GM21381 (cell line): ENCODE results near the gene ALX4.

ENCODE experiments used
- ATAC-seq: cut with Tn5 transposase; IDR thresholded peaks from one replicate; pipeline ENCODE4 v1.9.1; 2021; ENCODE audit warnings: mild to moderate bottlenecking, moderate library complexity; ENCODE audit not compliant: unreplicated experiment

ALX4 gene

DNA sequence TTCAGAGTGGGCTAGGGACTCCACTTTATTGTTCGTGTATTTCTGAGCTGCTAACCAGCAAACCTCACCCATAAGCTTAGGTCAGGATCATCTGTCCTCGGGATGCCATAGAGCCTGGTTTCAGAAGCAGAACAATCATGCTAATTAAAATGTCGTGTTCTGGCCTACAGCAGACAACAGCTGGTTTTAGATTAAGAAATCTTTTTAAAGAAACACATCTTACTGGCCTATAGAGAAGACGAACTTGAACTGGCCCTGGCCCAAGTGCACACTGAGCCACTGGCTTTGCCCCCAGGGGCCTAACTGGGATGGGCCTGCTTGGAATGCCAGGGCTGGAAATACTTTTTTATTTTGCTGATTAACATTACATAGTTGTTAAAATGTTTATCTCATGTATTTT lies 63.2 kb downstream of the ALX4 start:
- no peak for ATAC-seq

DNA sequence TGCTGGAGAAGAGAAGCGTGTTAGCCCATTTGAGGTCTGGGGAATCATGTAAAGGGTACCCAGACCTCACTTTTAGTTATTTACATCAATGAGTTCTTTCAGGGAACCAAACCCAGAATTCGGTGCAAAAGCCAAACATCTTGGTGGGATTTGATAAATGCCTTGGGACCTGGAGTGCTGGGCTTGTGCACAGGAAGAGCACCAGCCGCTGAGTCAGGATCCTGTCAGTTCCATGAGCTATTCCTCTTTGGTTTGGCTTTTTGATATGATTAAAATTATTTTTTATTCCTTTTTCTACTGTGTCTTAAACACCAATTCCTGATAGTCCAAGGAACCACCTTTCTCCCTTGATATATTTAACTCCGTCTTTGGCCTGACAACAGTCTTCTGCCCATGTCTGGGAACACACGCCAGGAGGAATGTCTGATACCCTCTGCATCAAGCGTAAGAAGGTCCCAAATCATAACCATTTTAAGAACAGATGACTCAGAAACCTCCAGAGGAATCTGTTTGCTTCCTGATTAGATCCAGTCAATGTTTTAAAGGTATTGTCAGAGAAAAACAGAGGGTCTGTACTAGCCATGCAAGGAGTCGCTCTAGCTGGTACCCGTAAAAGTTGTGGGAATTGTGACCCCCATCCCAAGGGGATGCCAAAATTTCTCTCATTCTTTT lies 65.2 kb downstream of the ALX4 start:
- ATAC-seq: no peak

DNA sequence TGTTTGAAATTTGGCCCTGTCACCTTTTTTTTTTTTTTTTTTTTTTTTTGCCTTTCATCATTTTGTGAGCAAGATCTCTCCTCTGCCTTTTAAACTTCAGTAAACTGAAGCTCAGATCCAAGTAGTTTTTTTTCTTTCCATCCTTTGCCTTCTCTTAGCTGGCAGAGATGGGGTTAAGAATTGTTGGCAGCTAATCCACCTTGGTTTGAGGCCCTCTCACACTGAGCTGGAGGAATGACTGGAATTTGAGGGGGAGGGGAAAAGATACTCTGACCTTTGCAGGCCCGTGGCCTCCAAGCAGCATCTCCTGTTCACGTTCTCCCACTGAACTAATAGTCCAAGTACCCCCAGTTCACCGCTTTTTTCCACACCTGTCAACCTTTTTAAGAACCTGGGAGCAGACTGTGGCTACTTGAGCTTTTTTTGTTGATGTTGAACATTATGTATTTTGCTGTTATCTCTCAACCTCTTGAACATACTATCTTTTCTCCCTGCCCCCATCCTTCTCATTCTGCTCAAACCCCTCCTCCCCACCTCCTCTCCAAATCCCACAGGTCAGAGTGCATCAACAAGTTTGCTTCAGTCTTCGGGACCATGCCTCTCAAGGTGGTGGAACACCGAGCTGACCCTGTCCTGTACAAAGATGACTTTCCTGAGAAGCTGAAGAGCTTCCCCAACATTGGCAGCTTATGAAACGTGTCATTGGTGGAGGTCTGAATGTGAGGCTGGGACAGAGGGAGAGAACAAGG lies 66.2 kb downstream of the ALX4 start:
- ATAC-seq: no peak

DNA sequence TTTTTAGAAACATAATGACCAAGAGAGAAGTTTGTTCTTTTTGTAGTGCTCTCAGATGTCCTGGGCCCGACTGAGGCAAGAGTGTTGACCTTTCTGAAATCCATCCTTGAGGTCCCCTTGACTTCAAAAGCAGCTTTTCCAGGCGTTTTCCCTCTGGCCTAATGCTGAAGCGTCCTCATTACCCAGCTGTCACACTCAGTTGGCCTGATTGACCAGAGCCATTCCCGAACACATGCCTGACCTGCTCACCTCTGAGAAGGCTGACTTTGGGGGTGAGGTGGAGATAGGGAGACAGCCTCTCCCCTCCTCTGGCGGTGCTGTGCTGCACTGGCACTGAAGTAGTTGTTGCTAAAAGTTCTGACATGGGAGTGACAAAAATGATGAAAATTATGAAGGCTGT lies 66.9 kb downstream of the ALX4 start:
- ATAC-seq: no peak

DNA sequence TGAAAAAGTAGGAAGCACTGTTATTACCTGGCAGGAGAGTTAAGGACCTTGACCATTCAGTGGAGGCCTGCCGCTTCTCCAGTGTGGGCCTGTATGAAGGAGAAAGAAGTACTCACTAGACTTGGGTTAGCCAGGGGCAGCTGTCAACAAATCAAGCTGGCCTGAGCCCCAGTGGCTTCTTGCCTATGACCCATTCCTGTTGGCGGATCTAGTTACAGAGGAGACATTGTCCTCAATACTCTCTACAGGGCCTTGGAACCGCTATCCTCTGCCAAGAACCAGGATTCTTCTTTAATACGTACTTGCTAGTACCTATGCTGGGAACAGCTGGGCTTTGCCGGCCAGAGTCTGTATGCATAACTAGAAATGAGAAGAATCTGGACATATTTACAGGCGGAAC lies 68.1 kb downstream of the ALX4 start:
- no peak for ATAC-seq

DNA sequence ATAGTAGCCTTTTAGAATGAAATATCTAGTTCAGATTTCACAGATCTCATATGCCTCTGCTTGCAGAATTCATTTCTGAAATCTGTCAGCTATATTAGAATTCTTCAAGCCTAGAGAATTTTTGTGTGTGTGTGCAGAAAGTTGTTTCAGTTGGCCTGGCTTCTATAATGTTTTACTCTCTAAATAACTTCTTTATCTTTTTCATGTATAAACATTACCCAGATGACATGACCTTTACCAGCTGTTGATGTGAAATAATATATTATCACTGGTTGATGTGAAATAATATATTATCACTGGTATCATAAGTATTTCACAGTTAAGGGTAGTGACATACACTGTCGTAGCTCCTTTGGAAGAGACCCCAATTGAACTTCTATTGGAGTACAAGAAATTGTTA lies 72.8 kb downstream of the ALX4 start:
- ATAC-seq: no peak

DNA sequence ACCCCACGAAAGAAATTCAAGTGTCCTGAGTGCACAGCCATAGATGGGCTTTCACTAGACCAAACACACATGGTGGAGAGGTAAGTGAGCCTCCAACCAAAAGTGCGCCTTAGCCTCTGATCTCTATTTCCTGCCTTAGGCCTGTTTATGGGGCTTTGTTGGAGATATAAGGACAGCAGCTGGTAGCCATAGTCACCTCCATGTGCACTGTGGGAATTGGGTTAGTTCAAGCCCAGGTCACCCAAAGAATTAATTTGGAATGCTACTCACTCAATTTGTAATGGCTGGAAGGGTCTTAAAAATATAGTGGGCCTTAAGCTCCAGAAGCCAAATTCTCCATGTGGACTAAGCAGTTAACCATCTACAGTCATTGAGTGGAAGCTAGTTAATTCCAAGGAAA lies 73.6 kb downstream of the ALX4 start:
- no peak for ATAC-seq

DNA sequence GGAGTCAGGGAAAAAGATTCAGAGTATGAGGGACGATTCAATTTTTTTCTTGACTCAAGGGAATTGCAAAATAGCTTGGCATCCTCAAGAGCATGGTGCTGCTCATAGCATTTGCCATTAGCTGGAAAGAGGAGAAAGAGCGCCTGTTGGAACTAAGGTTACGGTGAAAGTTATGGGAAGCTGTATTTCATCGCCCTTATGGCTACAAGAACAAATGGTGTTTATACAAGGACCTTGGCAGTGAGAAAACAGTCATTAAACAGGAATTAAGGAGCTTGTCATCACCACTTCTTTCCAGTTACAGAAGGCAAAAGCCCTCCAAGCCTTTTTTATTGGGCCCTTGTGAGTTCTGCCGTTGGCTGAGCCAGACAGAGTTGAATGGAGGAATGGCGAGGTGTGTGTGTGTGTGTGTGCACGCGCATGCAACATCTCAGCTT lies 74.2 kb downstream of the ALX4 start:
- no peak for ATAC-seq

DNA sequence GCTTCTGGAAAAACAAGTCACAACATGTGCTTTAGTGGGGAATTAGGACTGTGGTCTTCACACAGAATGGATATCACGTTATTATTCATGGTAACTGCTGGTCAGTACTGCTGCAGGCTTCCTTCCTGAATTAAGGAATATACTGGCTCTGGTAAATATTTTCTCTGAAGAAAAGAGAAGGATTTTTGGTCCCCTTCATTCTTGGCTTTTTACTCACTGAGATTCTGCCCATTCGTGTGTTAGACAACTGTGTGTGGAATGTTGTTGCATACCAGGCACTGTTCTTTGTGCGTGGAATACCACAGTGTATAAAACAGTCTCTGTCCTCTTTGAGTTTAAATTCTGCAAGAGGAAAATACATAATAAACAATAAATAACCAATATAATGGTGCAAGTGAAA lies 80.3 kb downstream of the ALX4 start:
- no peak for ATAC-seq

DNA sequence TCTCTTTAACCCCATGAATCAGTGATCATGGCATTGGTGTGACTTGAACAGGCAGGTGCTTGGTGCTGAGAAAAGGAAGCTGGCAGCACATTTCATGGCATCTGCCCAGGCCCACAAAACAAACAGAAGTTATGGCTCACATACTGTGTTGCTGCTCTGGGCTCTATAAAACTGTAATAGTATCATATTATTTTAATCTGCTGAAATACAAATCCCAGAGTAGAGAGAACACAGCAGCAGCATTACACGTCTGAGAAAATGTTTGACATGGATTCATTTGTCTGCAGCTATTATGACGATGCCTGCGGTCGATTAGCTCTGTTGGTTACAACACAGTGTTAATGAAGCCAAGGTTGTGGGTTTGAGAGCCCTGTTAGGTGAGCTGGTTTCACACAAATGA lies 80.8 kb downstream of the ALX4 start:
- no peak for ATAC-seq

DNA sequence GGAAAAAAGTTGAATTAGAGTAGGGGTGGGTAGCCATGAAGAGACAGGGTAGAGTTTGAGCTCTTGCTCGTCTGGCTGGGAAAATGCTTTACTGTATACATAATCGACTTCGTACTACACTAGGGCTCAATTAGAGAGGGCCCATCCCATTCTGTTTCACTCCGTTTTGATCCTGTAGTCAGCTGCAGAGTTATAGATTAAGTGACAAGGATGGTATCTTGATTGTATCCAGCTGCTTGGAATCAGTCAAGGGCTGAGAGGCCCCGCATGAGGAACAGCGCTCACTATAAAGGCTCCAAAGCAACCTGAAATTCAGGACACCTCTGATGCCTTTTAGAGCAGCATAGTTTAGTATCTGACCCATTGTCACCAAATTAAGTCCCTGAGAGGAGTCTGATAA lies 81.6 kb downstream of the ALX4 start:
- ATAC-seq: no peak

DNA sequence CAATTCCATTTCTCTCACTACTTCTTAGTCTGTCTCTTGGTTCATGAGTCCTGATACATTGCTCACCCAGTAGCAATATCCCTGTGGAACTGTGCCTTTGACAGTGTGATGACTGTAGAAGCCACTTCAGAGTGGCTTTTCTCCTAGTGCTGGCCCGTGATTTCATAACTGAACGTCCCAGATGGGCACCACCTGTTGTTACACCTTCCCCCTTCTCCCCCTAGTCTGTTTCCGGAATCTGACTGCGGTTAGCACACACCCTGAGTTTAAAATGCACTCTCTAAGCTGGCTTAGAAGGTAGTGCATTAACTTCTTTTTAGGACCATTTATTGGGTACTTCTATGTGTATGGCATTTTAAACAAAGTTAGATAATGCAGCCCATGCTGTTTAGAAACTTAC lies 83.0 kb downstream of the ALX4 start:
- no peak for ATAC-seq

DNA sequence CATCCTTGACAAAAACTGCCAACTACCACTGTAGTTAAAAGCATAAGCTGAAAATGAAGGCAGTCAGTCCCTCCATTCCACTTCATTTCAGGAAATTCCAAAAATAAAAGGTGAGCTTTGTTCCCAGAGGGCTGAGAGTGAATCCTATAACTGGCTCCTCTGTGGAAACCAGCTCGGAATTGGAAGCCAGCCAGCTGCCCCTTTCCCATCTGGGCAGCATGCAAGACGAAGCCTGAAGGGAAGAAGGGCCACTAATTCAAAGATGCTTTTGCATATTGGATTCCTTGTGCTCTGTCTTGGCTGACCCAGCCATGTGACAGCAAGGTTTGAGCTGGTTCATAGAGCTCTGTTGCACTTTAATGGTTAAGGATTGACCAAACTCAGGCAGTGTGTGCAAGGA lies 83.4 kb downstream of the ALX4 start:
- ATAC-seq: no peak

DNA sequence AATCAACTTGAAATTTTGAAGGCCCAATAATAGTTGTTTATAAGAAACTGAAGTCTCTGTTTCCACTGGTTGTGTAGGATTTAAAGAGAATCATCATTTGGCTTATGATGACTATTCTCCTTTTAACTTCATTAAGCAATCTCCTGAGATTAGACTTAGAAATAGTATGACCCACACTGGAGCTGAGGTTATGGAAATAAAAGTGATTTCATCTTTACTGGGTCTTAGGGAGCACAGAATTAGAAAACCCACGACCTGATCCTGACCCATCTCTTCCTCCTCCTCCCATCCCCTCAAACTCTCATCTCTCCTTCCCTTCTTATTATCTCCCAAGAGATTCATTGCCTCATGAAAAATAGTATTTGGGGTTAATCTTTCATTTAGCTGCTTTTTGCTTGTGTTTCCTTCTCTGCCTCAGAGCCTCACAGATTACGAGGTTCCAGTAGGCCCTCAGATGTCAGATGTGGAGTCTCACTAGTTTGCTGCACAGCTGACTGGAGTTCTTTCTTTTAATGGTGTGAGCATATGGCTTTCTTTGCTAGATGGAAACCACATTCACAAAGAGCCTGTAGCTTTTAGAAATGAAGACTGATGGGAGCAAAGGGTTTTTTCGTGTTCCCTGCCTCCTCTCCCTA lies 85.0 kb downstream of the ALX4 start:
- ATAC-seq: no peak

DNA sequence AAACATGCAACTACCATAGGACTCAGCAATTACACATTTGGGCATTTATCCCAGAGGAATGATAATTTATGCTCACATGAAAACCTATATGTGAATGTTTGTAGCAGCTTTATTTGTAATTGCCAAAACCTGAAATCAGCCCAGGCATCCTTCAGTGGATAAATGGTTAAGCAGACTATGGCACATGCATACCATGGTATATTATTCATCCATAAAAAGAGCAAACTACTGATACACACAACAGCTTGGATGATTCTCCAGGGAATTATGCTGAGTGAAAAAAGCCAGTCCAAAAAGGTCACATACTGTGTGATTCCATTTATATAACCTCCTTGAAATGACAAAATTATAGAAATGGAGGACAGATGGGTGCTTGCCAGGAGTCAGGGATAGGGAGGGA lies 86.7 kb downstream of the ALX4 start:
- ATAC-seq: no peak

DNA sequence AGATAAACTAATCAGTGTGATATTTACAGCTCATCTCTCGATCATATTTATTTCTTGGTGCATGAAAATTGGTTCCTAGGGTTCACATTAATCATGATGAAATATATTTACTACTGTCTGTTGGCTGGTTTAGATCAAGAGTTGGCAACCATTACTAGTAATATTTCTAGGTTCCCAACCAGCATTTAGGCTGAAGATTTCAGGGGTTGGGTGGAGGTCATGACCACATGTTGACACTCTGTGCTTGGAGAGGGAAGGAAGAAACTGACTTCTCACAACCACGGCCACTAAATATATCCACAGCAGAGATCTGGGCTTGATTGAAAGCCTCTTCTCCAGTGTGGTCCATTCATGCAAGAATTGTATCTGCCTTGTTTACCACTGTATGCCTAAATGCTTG lies 87.9 kb downstream of the ALX4 start:
- ATAC-seq: no peak

DNA sequence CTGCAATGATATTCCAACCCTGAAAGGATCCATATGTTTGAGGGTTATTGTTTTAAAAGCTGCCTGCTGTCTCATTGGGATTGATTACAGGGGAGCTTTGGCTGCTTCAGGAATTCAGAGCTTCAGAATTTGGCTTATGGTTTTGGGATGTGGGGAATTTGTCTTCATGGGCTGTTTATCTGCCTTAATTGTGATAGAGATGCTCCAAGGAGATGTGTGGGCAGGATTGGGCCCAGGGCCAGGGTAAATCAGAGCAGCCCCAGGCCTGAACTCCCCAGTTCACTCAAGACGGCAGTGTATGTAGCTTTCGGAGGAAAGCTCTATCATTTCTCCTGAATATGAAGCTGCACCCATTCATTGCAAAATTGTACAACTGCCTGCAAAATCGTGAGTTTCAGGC lies 88.5 kb downstream of the ALX4 start:
- ATAC-seq: no peak

DNA sequence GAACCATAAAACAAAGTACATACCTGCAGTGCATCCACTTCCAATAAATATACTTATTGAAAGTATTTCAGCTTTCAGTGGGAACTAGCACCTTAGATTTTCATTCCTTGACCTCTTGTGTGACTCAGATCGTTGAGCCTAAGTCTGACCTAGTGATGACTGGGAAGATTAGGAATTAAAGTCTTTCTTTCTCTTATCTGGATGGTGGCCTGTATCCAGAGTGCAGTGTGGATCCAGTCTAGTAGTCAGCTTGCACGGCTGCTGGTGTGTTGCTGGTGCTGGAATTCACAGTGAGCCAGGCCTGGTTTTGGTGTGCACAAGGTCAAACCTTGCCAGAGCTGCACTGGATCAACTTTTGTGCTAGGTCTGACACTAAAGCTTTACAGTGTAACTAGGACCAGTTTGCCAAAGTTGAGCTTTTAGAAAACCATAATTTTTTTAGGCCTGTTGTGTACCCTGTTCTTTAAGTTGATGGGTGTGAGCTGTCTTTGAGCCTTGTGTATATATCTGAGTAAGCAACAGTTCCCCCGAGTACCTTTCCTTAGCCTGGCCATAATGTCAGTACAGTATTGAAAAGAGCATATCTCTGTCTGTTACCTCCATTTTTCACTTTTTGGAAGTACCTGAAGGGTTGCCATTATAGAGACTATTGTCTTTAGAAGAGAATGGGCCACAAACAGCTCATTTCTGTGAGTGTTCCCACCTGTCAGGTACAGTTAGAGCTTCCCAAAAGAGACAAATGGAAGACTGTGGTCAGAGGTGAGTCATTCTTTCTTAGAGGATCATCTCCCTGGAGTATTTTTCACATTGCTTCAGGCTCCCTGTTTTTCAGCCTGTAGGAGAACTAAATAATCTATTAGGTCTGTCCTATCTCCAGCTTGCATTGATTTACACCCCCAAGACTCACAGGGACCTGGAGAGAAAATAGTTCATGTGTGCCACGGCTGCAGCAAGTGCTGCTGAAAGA lies 89.8 kb downstream of the ALX4 start:
- ATAC-seq: no peak

DNA sequence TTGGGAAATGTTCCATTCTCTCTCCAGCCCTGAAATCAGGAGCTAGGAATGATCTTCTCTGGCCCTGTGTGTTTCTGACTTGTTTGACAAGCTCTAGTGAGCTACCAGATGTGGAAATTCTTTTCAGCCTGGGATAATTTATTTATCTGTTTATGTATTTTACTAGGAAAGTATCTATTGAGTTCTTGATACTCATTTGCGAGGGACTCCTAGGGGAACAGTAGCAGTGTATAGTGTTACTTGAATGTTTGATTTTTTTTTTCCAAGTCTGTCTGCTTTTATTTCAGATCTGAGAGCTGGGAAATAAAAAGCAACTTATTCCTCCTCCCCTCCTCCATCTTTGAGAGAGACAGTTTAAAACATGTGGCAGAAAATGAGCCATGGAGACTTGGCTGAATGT lies 92.5 kb downstream of the ALX4 start:
- ATAC-seq: no peak

DNA sequence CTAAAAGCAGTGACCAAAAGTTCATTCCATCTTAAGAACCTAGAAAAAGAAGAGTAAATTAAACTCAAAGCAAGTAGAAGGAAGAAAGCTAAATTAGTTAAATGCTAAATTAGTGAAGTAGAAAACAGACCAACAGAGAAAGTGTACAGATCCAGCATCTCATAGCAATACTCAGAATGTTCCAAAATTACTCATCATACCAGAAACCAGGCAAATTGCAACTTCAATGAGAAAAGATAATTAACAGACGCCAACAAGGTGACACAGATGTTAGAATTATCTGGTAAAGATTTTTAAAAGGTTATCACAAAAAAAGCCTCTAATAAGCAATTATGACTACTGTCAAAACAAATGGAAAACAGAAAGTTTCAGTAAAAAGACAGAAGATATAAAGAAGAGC lies 96.8 kb downstream of the ALX4 start:
- ATAC-seq: no peak

DNA sequence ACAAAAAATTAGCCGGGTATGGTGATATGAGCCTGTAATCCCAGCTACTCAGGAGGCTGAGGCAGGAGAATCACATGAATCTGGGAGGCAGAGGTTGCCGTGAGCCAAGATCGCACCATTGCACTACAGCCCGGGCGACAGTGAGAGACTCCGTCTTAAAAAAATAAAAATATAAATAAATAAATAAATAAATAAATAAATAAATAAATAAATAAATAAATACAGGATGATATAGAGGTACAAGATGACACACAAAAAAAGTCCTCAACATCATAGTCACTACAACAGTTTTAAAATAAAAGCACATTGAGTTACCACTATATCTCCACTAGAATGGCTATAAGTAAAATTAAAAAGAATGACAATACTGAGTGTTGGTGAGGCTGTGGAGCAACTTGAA lies 97.8 kb downstream of the ALX4 start:
- no peak for ATAC-seq
